Neural progenitor cell (in vitro differentiated cells): ENCODE measurements around the gene ERO1B.

Experiments
- EZH2 ChIP-seq: fragments of 200-600 bp; sonication (generic); IDR thresholded peaks from 2 replicates; pipeline ENCODE4 v1.6.1; 2017; ENCODE audit warnings: antibody characterized with exemption, mild to moderate bottlenecking, moderate library complexity
- EZH2phosphoT487 ChIP-seq: fragments of 200-600 bp; sonication (generic); IDR thresholded peaks from 2 replicates; pipeline ENCODE4 v1.6.1; 2017; ENCODE audit warnings: antibody characterized with exemption
- TF ChIP-seq, protein P1 (sequence below): fragments of 200-600 bp; sonication (generic); IDR thresholded peaks from 2 replicates; pipeline ENCODE4 v1.5.1; 2017; ENCODE audit warnings: antibody characterized with exemption, mild to moderate bottlenecking

DNA sequence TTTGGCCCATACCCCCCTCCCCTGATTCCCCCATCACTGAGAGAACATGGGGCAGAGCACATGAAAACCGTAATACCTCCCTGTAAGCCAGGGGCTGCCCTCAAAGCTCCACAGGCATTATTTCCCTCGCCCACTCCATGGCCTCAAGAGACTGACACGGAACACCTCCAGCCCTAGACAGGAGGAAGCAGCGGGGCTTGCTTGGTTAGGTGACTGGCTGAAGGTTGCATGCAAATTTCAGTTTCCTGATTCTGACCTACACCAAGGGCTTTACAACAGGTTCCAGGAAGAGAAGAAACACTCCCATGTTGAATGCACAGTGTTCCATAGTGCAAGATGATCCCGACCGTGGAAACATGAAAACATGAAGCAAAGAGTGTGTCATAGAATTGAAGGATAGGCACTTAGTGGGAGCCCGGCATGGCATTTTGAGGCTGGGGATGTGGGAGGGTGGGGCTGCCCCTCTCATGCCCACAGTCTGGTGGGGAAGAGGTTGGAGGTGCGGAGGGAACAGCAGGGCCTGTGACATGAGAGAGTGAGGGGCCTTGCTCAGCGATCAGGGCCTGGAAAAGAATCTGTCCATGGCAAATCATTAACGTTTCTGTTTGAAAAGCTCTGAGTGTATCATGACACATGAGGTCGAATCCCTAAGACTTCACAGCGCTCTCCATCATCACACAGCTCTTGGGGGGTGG, 106.0 kb downstream of the ERO1B start:
- TF ChIP-seq, protein P1, sequence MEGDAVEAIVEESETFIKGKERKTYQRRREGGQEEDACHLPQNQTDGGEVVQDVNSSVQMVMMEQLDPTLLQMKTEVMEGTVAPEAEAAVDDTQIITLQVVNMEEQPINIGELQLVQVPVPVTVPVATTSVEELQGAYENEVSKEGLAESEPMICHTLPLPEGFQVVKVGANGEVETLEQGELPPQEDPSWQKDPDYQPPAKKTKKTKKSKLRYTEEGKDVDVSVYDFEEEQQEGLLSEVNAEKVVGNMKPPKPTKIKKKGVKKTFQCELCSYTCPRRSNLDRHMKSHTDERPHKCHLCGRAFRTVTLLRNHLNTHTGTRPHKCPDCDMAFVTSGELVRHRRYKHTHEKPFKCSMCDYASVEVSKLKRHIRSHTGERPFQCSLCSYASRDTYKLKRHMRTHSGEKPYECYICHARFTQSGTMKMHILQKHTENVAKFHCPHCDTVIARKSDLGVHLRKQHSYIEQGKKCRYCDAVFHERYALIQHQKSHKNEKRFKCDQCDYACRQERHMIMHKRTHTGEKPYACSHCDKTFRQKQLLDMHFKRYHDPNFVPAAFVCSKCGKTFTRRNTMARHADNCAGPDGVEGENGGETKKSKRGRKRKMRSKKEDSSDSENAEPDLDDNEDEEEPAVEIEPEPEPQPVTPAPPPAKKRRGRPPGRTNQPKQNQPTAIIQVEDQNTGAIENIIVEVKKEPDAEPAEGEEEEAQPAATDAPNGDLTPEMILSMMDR = no peak
- TF ChIP-seq EZH2phosphoT487 = no peak
- TF ChIP-seq EZH2 = no peak
